A549 (cell line): Measurements from ENCODE around the gene KISS1. TPM values are rescaled to one million over a fixed set of nuclear protein-coding genes. Genes with fewer than 3 reads are reported as not detected.

Experiments used
- ATAC-seq, 2 experiments: fragments of 200-7000 bp in 1 of 2; fragments of >200 bp in 1 of 2; cut with Nextera tagmentation in 1 of 2; cut with Tn5 transposase in 1 of 2; 3 replicates each; pipeline versions ENCODE4 v1.8.0 to v1.9.1; 2018 to 2020; ENCODE audit warnings: mild to moderate bottlenecking in 1 of 2, moderate library complexity in 1 of 2
- CTCF ChIA-PET: fragments of 300-600 bp; sonication (Branson Sonifier 250); formaldehyde crosslinking; extraction: SDS; loops from one replicate; lab custom pipeline; 2021; ENCODE audit warnings: antibody characterized with exemption, inconsistent platforms; lab: Yijun Ruan, JAX
- POLR2A ChIA-PET: fragments of 350-600 bp; formaldehyde crosslinking; extraction: SDS; loops from one replicate; lab custom pipeline; 2021; ENCODE audit warnings: antibody characterized with exemption, inconsistent platforms; lab: Yijun Ruan, JAX
- DNase-seq, 2 experiments: peaks; one replicate each; pipeline versions ENCODE4 v3.0.0 to v3.0.0-alpha.2; 2011 to 2016; ENCODE audit warnings: low read depth in 1 of 2, low spot score in 1 of 2
- FAIRE-seq: peaks from 2 replicates; lab custom pipeline; 2011; peaks lifted over from hg19 to GRCh38; lab: Jason Lieb, UNC
- H3K27ac ChIP-seq, 2 experiments: fragments of >200 bp; sonication (Bioruptor Twin); formaldehyde crosslinking; 3 replicates each; pipeline ENCODE4 v1.5.1; 2016 to 2017
- H3K4me1 ChIP-seq: fragments of >200 bp; sonication (Bioruptor Twin); formaldehyde crosslinking; 3 replicates; pipeline ENCODE4 v1.6.1; 2016
- H3K4me2 ChIP-seq: fragments of >200 bp; sonication (Bioruptor Twin); formaldehyde crosslinking; 3 replicates; pipeline ENCODE4 v1.6.1; 2016
- H3K4me3 ChIP-seq: fragments of >200 bp; sonication (Bioruptor Twin); formaldehyde crosslinking; 3 replicates; pipeline ENCODE4 v1.5.1; 2016
- H3K9me3 ChIP-seq: fragments of >200 bp; sonication (Bioruptor Twin); formaldehyde crosslinking; 3 replicates; pipeline ENCODE4 v1.6.1; 2016
- ATOH8 ChIP-seq: fragments of 250-450 bp; sonication (Bioruptor Pico); IDR thresholded peaks from 2 replicates; pipeline ENCODE4 v1.5.0; 2020; ENCODE audit warnings: low read depth, mild to moderate bottlenecking, moderate library complexity
- BCL3 ChIP-seq: fragments of >200 bp; sonication (Bioruptor Twin); formaldehyde crosslinking; IDR thresholded peaks from 3 replicates; pipeline ENCODE4 v1.6.1; 2016
- CBX8 ChIP-seq: fragments of 200-600 bp; sonication (generic); IDR thresholded peaks from 2 replicates; pipeline ENCODE4 v1.6.1; 2016
- CHD2 ChIP-seq: fragments of 150-350 bp; IDR thresholded peaks from 2 replicates; pipeline ENCODE4 v1.6.1; 2014; ENCODE audit warnings: low read length; ENCODE audit not compliant: partially characterized antibody
- CHD4 ChIP-seq: fragments of 200-600 bp; sonication (generic); IDR thresholded peaks from 2 replicates; pipeline ENCODE4 v1.6.1; 2016; ENCODE audit warnings: antibody characterized with exemption, mild to moderate bottlenecking, borderline replicate concordance
- E2F6 ChIP-seq: IDR thresholded peaks from 2 replicates; pipeline ENCODE4 v1.6.1; 2012; ENCODE audit warnings: low read depth, borderline replicate concordance
- EHF ChIP-seq: fragments of 250-450 bp; sonication (Bioruptor Pico); IDR thresholded peaks from 2 replicates; pipeline ENCODE4 v1.5.0; 2020; ENCODE audit warnings: mild to moderate bottlenecking
- ELK1 ChIP-seq: fragments of 150-350 bp; IDR thresholded peaks from 2 replicates; pipeline ENCODE4 v1.6.1; 2014; ENCODE audit warnings: low read depth, mild to moderate bottlenecking, low read length
- EP300 ChIP-seq, 2 experiments: fragments of >200 bp; sonication (Bioruptor Twin); formaldehyde crosslinking; IDR thresholded peaks; 2 replicates in 1 of 2; 3 replicates in 1 of 2; pipeline ENCODE4 v1.6.1; 2016 to 2017
- FOSB ChIP-seq: fragments of 250-450 bp; sonication (Bioruptor Pico); IDR thresholded peaks from 2 replicates; pipeline ENCODE4 v1.5.0; 2020; ENCODE audit warnings: mild to moderate bottlenecking, moderate library complexity
- FOSL2 ChIP-seq, 2 experiments: fragments of 450-650 bp in 1 of 2; fragments of >200 bp in 1 of 2; sonication (Bioruptor Twin) in 1 of 2; formaldehyde crosslinking; IDR thresholded peaks; 2 replicates each; pipeline versions ENCODE4 v1.5.0 to v1.6.1; 2016 to 2020; ENCODE audit warnings: mild to moderate bottlenecking in 1 of 2, moderate library complexity in 1 of 2
- GATA3 ChIP-seq: IDR thresholded peaks from 2 replicates; pipeline ENCODE4 v1.6.1; 2012; ENCODE audit warnings: borderline replicate concordance
- HOXA7 ChIP-seq: fragments of 250-450 bp; sonication (Bioruptor Pico); IDR thresholded peaks from 2 replicates; pipeline ENCODE4 v1.5.0; 2020; ENCODE audit warnings: mild to moderate bottlenecking, moderate library complexity
- HOXB13 ChIP-seq: fragments of 250-450 bp; sonication (Bioruptor Pico); IDR thresholded peaks from 2 replicates; pipeline ENCODE4 v1.5.0; 2020; ENCODE audit warnings: low read depth, mild to moderate bottlenecking, moderate library complexity
- JUN ChIP-seq, 2 experiments: fragments of >200 bp; sonication (Bioruptor Twin); formaldehyde crosslinking; IDR thresholded peaks; 2 replicates in 1 of 2; 3 replicates in 1 of 2; pipeline ENCODE4 v1.6.1; 2016 to 2017
- KDM1A ChIP-seq: fragments of 200-600 bp; sonication (generic); IDR thresholded peaks from 2 replicates; pipeline ENCODE4 v1.6.1; 2016; ENCODE audit warnings: low read depth, mild to moderate bottlenecking
- MAFK ChIP-seq: fragments of 450-650 bp; IDR thresholded peaks from 2 replicates; pipeline ENCODE4 v1.6.1; 2014; ENCODE audit not compliant: partially characterized antibody
- MAZ ChIP-seq: fragments of 150-350 bp; IDR thresholded peaks from 2 replicates; pipeline ENCODE4 v1.6.1; 2014; ENCODE audit warnings: antibody characterized with exemption, low read depth, low read length, borderline replicate concordance
- NFE2L2 ChIP-seq: fragments of 150-350 bp; conservative IDR thresholded peaks from 2 replicates; pipeline ENCODE4 v1.6.1; 2014; ENCODE audit warnings: low read length
- PBX3 ChIP-seq: IDR thresholded peaks from 2 replicates; pipeline ENCODE4 v1.6.1; 2012
- PHF8 ChIP-seq: fragments of 200-600 bp; sonication (generic); IDR thresholded peaks from 2 replicates; pipeline ENCODE4 v1.6.1; 2016; ENCODE audit warnings: low read depth, mild to moderate bottlenecking, antibody characterized with exemption, moderate library complexity, borderline replicate concordance
- POLR2A ChIP-seq: IDR thresholded peaks from 2 replicates; pipeline ENCODE4 v1.6.1; 2012; ENCODE audit warnings: mild to moderate bottlenecking, low read length
- SREBF2 ChIP-seq: fragments of 450-650 bp; IDR thresholded peaks from 2 replicates; pipeline ENCODE4 v1.6.1; 2014; ENCODE audit warnings: mild to moderate bottlenecking, moderate library complexity
- TFCP2L1 ChIP-seq: fragments of 250-450 bp; sonication (Bioruptor Pico); IDR thresholded peaks from 2 replicates; pipeline ENCODE4 v1.5.0; 2021; ENCODE audit warnings: mild to moderate bottlenecking
- USF2 ChIP-seq: fragments of 450-650 bp; IDR thresholded peaks from 2 replicates; pipeline ENCODE4 v1.6.1; 2014; ENCODE audit warnings: antibody characterized with exemption
- ZC3H11A ChIP-seq: fragments of 450-650 bp; IDR thresholded peaks from 2 replicates; pipeline ENCODE4 v1.6.1; 2014; ENCODE audit warnings: antibody characterized with exemption, mild to moderate bottlenecking
- ZFP36 ChIP-seq: fragments of 450-650 bp; IDR thresholded peaks from 2 replicates; pipeline ENCODE4 v1.6.1; 2014; ENCODE audit warnings: borderline replicate concordance; ENCODE audit not compliant: partially characterized antibody
- ZNF302 ChIP-seq: fragments of 250-450 bp; sonication (Bioruptor Pico); IDR thresholded peaks from 2 replicates; pipeline ENCODE4 v1.9.0; 2021; ENCODE audit warnings: inconsistent platforms, mild to moderate bottlenecking, moderate library complexity
- ZSCAN20 ChIP-seq: fragments of 250-450 bp; sonication (Bioruptor Pico); IDR thresholded peaks from 2 replicates; pipeline ENCODE4 v1.8.0; 2022; ENCODE audit warnings: mild to moderate bottlenecking, moderate library complexity
- WGBS: methylation state at CpG from one replicate; pipeline ENCODE4 v1.1.6; 2017; ENCODE audit errors: missing lambda C conversion rate; 5-methylcytosine and 5-hydroxymethylcytosine counted together
- polyA plus RNA-seq, 4 experiments: library from polyadenylated mRNA; depleted of rRNA in 3 of 4; stranded (reverse); fragments of >200 nt; fragmentation: RNase III in 1 of 4; extraction: RNeasy Plus Mini Kit Qiagen cat#74134 plus additional on column Dnase treatment in 1 of 4; gene quantifications; 2 replicates in 3 of 4; 3 replicates in 1 of 4; pipeline ENCODE4 v1.2.3, GENCODE V29; 2011 to 2017

KISS1 gene
- polyA plus RNA-seq, 2 of the 4 experiments (the other 2 are of a cell fraction): 0.23 TPM; not detected in 1

GRCh38 chr1:204224655-204225054, 28.4 kb upstream of the KISS1 start:
- FAIRE-seq (no peak), ATAC-seq (no peak), DNase-seq (no peak)
- no peak overlapping the region for H3K27ac ChIP-seq
- TF ChIP-seq USF2 (no peak), ZFP36 (no peak), GATA3 (no peak), ATOH8 (CRISPR knock-in tag) (no peak), PBX3 (no peak), ZNF302 (CRISPR knock-in tag) (no peak), BCL3 (no peak), ZSCAN20 (no peak), PHF8 (no peak), KDM1A (no peak), TFCP2L1 (no peak), CBX8 (no peak), ZC3H11A (no peak)
- no peaks in the 10 kb centered on the region for H3K4me1 ChIP-seq
- no peak overlapping the region for H3K4me2 ChIP-seq
- no peak overlapping the region for H3K4me3 ChIP-seq
- WGBS: 81% methylated on average over 8 of the region's 8 CpGs
- ChIA-PET CTCF (interaction anchor here (1.1 to 1.5 kb wide), 2 partner anchors 10 to 174 kb away, joined by 3 to 5 read pairs; no protein-coding TSS in a partner anchor), POLR2A (no interaction called here)
- H3K9me3 ChIP-seq: no peaks in the 10 kb centered on the region

- no peak for FAIRE-seq
- Histone ChIP-seq H3K4me1 (no peaks in the 10 kb centered on the region), H3K9me3 (no peaks in the 10 kb centered on the region), H3K4me3 (no peak overlapping the region), H3K27ac (no peak overlapping the region), H3K4me2 (no peak overlapping the region)
- ATAC-seq: no peak
- ChIA-PET CTCF (interaction anchor here (0.8 to 1.9 kb wide), 7 partner anchors 8 to 175 kb away, joined by 3 to 12 read pairs (median 3); partner anchors contain the start of gene GOLT1A), POLR2A (no interaction called here)
- TF ChIP-seq HOXA7 (CRISPR knock-in tag) (no peak), MAFK (no peak), ZSCAN20 (no peak), EHF (no peak), JUN (IDR thresholded peaks at IDR 0.05) (no peak), ELK1 (no peak), EP300 (IDR thresholded peaks at IDR 0.05) (no peak), BCL3 (no peak), CHD4 (no peak), FOSL2 (IDR thresholded peaks at IDR 0.05) (no peak), FOSL2 (CRISPR knock-in tag; IDR thresholded peaks at IDR 0.05) (no peak), CHD2 (no peak), NFE2L2 (no peak), MAZ (no peak), HOXB13 (no peak), SREBF2 (no peak), E2F6 (no peak), KDM1A (no peak), FOSB (no peak), POLR2A (no peak)
- DNase-seq: no peak
- WGBS: 88% methylated on average over 17 of the region's 17 CpGs
Observed at GRCh38 chr1:204223129-204223860, 27.0 kb upstream of the KISS1 start.
